WTC11 (cell line): ENCODE measurements around the gene RTN3.

Source experiments
- ESRRA ChIP-seq: sonication (generic); formaldehyde crosslinking; IDR thresholded peaks from 2 replicates; pipeline ENCODE4 v1.8.1; 2022; ENCODE audit warnings: mild to moderate bottlenecking, missing genetic modification reagents, borderline replicate concordance
- TF ChIP-seq, protein P1 (sequence below): sonication (generic); formaldehyde crosslinking; IDR thresholded peaks from 2 replicates; pipeline ENCODE4 v1.8.1; 2022; ENCODE audit warnings: mild to moderate bottlenecking, moderate library complexity, missing genetic modification reagents

DNA sequence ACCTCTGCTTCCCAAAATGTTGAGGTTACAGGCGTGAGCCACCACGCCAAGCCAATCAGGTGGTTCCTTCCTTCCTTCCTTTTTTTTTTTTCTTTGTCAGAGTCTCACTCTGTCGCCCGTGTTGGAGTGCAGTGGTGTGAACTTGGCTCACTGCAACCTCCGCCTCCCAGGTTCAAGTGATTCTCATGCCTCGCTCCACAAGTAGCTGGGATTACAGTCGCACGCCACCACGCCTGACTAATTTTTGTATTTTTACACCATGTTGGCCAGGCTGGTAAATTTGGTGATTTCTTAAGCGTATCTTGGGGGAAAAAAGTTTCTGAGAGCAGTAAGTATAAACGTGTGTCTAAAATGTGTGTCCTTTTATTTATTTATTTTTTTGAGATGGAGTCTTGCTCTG, 113.8 kb downstream of the RTN3 start:
- TF ChIP-seq, protein P1, sequence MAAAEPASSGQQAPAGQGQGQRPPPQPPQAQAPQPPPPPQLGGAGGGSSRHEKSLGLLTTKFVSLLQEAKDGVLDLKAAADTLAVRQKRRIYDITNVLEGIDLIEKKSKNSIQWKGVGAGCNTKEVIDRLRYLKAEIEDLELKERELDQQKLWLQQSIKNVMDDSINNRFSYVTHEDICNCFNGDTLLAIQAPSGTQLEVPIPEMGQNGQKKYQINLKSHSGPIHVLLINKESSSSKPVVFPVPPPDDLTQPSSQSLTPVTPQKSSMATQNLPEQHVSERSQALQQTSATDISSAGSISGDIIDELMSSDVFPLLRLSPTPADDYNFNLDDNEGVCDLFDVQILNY (CRISPR knock-in tag), result no peak
- TF ChIP-seq ESRRA (CRISPR knock-in tag), result no peak
